CD4-positive, alpha-beta T cell treated with Interleukin-17A for 1 hour (primary cell): ENCODE measurements around the gene HRAS.
A peak's percentile ranks its signal among the peaks of the same experiment; 100 is the strongest.

Experiments
- DNase-seq: peaks from one replicate; pipeline ENCODE4 v3.0.0-alpha.2; 2020

Gene HRAS

DNA sequence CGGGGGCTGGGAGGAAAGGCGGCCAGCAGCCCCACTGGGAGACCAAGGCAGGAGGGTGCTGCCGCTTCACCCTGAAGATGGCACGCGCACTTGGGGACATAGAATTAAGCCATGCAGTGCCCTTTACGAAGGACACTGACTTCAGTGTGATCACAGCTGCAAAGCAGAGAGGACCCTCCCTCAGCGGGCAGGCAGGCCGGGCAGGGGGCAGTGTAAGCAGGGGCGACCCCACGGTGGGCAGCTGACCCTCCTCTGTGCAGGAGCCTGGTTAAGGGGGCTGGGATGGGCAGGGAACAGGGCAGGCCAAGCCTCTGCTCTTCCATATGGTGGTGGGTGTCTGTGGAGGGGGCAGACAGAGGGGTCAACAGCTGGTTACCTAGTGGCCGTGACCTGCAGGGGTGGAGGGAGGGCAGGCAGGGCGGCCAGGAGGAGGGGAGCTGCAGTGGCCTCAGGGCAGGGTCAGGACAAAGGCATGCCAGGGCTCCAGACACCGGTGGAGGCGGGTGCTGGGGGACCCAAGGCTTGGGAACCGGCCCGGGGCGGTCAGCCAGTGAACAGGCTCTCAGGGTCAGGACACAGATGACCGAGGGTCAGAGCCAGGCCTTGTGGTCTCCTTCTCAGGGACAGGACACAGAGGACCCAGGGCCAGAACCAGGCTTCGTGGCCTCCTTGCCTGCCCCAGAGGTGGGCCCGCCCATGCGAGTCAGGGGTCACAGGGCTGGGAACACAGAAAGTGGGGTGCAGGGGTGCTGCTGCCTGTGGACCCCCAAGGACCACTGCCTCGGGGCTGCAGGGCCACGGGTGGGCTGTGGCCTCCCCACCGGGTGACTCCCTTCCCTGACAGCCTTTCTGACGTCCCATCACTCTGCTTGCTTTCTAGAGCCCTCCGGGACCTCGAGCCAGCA is 18.0 kb upstream of the HRAS start:
- DNase-seq, result no peak

DNA sequence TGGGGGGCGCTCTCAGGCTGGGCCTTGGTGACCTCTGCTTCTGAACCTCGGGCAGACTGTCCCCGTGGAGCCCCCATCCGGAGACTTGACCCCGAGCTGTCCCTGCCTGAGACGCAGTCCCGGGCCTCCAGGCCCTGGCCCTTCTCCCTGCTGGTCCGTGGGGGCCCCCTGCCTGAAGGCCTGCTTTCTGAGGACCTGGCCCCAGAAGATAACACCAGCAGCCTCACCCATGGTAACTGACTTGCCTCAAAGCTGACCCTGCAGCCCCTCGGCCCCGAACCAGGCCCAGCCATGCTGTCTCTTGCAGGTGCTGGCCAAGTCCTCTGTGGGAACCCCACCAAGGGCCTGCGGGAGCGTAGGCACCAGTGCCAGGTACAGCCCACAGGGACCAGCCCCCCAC is 16.2 kb upstream of the HRAS start:
- no peak for DNase-seq

DNA sequence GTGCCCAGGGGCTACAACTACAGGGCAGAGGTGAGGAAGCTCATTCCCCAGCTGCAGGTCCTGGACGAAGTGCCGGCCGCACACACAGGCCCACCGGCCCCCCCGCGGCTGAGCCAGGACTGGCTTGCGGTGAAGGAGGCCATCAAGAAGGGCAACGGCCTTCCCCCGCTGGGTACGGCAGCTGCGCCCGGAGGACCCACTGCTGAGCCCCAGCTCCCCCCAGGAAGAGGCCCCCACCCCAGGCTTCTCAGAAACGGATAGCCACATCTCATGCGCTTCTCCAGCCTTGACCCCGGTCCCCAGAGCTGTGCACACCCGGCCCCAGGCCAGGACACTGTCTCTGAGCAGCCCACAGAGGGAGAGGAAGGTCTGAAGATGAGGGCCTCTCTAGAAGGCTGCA is 15.8 kb upstream of the HRAS start:
- no peak for DNase-seq

DNA sequence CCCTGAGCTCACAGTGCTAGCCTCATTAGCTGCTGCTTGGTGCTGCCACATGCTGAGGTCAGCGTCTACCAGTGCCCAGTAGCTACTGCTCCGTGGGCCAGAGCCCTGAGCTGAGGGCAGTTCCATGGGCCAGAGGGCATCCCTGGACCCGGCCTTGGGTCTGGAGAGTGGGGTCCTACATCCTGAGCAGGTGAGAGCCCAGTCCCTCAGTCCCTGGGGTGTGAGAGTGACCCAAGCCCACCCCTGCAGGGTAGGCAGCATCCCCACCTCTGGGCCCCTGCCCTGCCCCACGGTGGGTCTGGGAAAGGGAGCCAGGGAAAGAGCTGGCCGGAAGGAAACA is 15.3 kb upstream of the HRAS start:
- no peak for DNase-seq

DNA sequence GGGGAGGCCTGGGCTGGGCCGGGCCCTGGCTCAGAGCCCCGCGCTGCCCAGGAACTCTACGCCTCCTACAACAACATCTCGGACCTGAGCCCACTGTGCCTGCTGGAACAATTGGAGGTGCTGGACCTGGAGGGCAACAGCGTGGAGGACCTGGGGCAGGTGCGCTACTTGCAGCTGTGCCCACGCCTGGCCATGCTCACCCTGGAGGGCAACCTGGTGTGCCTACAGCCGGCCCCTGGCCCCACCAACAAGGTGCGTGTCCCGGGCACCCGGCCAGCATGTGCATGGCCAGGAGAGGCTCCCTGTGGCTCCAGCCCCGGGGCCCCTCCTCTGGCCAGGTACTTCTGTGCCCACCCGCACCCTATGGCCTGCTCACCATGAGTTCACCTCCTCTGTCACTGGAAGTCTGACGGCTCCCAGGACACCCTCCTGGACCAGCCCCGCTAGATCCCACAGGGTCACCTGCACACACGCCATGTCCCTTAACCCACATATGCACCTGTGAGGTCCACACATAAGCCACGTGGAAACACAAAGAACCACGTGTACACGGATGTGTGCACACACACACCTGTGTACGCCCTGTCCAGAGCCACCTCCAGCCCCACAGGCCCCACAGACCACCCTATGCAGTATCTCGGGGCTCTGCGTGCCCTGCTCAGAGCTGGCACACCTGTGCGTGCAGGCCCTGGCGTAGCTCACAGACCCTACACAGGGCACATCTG is 14.8 kb upstream of the HRAS start:
- no peak for DNase-seq

DNA sequence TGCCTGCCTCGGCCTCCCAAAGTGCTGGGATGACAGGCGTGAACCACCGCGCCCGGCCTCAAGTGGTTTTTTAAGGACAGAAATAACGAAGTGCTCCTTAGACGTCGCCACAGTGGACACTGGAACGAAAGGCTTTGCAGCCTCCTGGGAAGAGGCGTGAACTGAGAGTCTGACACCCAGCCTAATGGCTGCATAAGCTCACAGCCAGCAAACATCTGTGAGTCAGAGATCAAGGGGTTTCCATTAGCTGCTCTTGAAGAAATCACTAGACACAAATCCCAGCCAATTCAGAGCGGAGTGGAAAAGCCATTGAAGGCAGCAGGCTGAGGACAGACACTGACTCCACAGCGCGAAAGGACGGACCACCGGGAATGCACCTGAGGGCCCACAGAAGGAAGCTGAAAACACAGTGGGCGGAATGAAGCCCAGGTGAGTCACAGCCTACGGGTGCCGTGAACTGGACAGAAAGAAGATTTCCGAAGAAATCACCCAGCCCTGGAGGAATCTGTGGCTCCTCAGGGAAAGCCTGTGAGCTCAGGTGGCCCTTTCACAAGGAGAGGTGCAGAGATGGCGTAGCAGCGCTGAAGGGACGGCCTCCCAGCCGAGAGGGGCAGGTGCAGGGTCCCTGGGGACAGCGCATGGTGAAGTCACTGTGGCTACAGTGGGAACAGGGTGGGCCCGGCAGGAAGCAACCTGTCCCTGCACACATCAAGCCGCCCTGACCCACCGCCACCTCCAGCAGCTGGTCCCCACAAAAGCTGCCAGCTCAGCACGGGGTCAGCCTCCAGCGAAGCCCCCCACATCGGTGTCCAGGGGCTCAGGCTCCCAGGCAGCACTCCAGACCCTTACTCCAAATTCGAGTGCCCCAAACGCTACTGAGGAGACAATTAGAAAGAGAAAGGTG is 13.6 kb upstream of the HRAS start:
- no peak for DNase-seq

DNA sequence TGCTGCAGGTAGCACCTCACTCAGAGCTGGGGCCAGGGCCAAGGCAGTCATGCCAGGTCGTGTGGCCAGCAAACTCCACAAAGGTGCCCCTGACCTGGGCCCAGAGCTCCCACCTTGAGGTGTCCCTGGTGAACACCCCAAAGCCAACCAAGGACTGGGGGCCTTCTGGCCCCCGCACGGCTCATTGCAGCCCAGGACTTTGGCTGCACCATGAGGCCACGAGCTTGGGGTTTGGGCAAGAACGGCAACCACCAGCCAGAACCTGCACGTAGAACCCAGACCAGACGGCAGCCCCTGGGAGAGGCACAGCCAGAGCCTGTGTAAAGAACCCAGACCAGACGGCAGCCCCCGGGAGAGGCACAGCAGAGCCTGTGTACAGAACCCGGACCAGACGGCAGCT is 9.8 kb upstream of the HRAS start:
- DNase-seq, result no peak

DNA sequence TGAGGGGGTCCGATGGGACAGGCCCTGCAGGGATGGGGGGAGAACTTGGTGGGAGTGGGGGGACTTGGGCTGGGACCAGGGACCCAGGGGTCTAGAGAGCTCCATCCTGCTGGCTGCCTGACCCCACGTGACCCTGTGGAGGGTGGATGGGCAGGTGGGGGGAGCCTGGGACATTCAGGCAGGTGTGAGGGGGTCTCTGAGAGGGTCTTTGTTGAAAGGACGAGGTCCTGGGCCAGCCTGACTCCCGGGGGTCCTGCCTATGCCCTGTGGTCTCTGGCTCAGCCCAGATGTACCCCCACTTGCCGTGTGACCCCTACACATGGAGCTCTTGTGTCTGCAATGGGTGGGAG is 9.4 kb upstream of the HRAS start:
- no peak for DNase-seq

DNA sequence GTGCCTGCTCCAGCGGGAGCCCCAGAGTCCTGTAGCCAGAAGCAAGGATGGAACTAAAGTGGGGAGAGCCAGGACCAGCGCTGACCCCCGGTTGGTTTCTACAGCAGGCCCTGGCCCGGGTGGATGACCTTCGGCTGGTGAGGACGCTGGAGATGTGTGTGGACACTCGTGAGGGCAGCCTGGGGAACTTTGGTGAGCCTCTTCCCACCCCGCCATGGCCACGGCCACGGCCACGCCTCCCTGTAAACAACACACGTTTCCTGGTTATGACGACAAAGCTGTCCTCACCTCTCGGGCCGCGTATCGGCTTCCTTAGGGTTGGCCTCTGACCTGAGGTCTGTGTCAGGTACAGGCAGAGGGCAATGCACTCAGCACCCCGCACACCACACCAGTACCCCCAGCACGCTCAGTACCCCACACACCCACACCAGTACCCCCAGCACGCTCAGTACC is 6.1 kb upstream of the HRAS start:
- DNase-seq, result no peak

DNA sequence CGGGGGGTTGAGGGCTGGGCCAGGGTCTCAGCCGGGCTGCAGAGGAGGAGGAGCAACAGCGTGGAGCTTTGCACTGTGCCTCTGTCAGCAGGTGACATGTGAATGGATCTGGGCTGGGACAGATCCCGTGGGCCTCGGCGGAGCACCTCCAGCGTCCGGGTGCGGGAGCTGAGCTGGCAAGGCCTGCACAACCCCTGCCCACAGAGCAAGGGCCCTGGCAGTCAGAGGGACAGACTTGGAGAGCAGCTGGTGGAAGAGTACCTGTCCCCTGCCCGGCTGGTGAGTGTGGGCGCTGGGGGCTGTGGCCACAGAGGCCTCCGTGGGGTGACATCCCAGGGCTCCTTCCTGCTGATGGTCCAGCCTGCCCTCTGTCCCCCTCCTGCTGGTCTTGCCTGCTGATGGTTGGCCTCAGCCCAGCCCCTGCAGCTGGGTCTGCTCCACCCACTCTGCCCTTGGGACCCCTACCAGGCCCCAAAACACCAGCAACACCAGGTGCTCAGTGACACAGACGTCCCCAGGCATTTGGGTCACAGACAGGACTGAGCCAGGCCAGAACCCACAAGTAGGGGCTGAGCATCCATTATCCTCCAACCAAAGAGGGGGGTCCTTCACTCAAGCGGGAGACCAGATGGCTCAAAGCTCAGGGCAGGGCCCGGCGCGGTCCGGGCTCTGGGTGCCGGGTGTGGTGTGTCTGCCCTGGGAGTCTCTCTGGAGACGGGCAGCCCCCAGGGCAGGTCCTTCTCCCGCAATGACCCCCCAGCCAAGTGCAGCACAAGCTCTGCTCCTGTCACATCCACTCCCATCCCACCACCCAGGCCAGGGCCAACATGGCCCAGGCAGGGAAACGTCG is 5.4 kb upstream of the HRAS start:
- DNase-seq, result no peak

DNA sequence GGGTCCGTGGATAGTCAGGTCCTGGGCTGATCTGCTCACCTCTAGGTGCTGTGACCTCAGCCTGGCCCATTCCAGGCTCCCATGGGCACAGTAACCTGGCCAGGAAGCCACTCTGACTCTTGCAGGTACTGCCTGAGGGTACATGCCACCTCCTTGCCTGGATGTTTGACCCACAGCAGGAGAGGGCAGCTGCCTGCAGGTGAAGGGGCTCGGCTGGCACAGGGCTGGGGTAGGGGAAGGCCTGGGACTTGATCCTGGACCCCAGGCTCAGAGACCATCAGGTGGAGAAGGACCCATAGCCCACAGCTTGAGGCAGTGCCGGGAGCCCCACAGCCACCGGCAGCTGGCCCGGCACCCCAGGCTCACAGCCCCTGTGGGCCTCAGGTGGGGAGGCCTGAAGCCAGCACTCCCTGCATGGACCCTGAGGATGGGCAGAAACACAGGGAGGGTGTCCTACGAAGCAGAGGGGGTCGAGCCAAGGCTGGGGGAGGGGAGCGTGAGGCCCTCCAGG is 4.7 kb upstream of the HRAS start:
- no peak for DNase-seq

DNA sequence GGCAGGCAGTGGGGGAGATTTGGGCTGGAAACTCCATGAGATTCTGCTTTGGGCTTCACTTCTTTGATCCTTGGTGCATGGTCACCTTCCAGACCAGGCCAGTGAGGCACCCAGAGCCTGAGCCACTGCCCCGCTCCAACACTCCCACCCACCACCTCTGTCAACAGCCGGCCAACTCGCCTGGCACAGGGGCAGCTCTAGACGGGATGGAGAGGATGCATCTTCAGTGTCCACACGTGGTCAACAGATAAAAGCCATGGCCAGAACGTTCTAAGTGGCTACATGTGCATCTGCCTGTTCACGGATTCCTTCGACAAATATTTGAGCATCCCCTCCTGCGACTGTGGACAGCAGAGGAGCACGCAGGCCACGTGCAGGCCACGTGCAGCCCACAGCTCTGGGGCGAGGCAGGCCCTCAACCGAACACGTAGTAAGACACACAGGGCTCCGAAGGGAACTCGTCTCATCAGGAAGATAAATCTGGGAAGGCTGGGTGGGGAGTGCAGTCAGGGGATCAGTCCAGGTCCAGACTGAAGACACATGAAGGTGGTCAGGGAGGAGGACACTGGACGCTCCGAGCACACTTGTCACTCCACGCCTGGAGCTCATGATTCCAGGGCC is 3.2 kb upstream of the HRAS start:
- no peak for DNase-seq

DNA sequence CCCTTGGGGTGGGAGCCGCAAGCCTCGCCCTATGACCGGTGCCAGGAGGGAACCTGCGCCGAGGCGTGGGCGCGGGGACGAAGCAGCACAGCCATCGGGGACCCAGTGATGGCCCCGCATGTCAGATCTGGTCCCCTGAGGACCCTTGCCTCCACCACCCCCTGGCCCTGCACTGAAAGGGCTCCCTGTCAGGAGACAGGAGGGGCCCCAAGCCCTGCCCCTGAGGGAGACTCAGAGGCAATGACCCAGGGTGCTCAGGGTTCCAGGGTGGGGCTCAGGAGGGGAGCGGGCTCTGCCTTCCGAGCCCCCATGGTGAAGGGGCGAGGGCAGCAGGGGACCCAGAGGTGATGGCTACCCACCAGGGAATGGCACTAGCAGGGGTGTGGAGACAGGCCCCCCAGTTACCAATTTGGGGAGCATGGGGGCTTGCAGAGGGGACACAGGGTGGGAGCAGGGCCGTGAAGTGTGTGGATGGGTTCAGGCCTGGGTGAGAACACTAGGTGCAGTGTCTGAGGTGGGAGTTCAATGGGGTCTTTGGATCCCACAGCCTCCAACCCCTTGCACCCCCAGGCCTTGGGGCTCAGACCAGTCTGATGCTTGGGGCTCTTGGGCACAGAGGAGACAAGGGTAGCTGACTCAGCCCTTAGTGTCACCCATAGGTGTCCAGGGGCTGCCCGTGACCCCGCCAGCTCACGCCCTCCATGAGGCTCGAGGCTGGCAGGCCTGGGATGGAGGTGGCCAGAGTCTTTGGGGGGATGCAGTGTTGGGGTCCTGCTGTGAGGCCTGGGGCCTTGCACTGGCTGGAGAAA is 2.5 kb upstream of the HRAS start:
- no peak for DNase-seq

DNA sequence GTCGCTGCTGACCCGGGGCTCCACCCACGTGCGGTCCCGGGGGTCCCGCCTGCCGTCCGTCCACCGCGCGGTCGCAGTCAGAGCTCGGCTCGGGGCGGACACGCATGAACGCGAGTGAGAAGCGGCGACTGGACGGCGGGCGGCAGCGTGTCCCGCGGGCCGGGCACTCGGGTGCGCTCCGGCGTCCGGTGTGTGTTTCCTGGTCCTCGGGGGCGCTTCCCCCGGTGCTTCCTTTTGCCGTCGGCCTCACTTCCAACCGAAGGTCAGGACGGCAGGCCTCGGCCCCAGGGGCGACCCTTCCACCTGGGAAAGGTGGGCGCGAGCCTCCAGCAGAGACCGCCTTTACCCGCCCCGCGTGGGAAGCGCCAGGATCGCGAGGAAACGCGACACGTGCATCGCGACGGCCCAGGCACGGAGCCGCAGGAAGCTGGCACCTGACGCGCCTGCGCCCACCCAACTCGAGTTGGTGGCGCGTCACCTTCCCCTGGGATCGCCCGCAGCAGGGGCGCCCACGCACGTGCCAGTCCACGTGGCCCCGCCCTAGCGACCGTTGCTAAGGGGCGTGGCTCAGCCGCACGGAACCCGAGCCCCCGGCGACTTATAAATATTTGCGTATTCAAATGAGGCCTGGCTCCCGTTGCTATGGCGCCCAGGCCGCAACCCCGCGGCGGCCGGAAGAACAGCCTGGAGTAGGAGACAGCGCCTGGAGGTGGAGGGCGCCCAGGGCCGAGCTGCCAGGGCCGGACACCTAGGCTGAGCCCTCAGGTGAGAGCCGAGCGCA is 1.7 kb upstream of the HRAS start, which contains the start of gene LRRC56:
LRRC56 (plus strand) TSS at position 687 of the 781 bp plus-strand sequence. CDS start 3,158 bp downstream, outside the sequence.
- peak; percentile 96 for DNase-seq

DNA sequence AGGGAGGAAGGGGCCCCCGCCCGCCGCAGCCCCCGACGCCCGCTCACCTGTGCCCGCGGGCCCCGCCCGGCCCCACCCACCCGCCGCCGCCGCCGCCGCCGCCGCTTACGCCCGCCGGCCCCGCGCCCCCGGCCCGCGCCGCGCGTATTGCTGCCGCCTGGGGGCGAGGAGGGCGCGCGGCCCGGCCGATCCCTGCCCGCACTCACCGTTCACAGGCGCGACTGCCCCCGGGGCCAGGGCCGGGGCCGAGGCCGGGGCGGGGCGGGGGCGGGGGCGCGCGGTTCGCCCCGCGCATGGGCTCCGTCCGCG is 212 bp downstream of the HRAS start:
- no peak for DNase-seq

DNA sequence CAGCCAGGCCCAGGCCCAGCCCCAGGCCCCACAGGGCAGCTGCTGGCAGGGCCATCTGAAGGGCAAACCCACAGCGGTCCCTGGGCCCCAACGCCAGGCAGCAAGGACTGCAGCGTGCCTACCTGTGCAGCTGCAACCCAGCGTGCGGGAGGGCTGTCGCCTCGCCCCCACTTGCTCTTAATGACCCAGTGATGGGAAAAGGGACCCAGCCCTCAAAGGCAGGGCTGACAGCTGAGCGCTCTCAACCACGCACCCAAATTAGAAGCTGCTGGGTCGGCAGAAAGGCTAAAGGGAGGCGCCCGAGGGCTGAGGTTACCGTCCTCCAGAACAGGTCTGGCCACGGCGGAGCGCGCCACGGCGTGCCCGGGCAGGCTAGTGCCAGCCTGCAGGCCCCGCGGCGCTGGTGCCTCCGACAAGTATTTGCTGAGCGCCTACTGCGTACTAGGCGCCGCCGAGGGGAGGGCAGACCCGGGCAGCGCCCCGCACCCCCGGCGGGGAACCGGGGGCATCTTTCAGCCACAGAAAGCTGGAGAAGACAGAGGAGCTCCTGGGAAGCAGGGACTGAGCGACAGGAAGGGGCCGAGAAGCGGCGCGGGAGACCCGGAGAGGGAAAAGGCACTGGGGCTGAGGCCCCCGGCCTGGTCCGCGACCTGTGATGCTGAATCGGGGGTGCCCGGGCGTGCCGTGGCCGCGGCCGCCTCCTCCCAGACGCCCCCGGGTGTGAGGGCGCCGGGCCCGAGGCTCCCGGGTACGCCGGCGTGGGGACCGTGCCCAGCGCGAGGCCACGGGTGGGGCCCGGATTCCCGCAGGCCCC is 773 bp downstream of the HRAS start:
- DNase-seq, result peak; percentile 14

DNA sequence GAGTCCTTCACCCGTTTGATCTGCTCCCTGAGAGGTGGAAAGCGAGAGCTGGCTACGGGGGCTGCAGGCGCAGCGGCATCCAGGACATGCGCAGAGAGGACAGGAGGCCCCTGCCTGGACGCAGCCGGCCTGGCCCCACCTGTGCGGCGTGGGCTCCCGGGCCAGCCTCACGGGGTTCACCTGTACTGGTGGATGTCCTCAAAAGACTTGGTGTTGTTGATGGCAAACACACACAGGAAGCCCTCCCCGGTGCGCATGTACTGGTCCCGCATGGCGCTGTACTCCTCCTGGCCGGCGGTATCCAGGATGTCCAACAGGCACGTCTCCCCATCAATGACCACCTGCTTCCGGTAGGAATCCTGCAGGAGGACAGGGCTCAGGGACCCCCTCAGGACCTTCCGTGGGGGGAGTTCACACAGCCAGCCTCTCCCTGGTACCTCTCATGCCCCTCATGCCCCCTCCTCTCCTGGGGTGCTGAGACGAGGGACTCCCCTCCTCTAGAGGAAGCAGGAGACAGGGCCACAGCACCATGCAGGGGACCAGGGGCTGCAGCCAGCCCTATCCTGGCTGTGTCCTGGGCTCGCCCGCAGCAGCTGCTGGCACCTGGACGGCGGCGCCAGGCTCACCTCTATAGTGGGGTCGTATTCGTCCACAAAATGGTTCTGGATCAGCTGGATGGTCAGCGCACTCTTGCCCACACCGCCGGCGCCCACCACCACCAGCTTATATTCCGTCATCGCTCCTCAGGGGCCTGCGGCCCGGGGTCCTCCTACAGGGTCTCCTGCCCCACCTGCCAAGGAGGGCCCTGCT is 1.6 kb downstream of the HRAS start:
- no peak for DNase-seq

DNA sequence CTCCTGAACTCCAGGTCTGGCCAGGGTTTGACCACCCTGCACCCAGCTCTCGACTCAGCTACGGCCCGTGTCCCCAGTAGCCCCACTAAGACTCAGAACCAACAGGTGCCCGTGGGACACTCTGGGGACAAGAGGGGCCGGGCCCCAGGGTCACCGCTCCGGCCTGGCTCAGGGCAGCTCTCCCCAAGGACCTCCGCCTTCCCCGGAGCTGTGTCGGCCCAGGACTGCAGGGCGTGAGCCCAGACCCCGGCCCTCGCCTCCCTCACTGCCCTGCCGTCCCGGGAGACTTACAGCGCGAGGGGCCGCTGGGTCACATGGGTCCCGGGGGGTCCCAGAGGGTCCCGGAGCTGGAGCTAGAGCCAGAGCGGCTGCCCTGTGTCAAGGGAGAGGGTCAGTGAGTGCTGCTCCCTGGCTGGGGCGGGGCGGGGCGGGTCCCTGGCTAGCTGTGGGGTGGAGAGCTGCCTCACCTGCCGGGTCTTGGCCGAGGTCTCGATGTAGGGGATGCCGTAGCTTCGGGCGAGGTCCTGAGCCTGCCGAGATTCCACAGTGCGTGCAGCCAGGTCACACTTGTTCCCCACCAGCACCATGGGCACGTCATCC is 2.3 kb downstream of the HRAS start:
- no peak for DNase-seq
